Measurements from ENCODE around the gene MSRB1.

Gene MSRB1

DNA sequence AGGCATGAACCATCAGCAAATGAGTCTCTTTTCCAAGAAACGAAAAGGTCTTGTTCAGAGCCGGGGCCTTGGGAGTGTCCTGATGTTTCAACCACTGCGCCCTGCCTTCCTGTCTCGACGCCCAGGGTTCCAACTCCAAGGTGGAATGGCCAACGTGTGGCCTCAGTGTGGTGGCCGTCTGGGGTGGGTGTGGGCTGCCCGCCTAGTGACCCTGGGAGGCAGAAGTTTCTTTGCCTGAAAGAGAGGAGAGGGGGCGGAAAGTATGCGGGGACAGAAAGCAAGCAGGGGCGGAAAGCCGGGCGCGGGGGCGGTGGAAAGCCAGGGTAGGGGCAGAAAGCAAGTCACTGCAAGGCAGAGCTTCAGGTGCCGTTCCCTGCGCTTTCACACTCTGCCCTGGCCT is 4.1 kb downstream of the MSRB1 start:
- Histone ChIP-seq H3K9ac (no peak overlapping the region), H3K27ac (no peak overlapping the region), H2AFZ (ENCODE audit: low read depth) (no peak overlapping the region), H3K36me3 (ENCODE audit: insufficient read depth) (no peaks in the 10 kb centered on the region), H4K20me1 (ENCODE audit: insufficient read depth) (no peaks in the 10 kb centered on the region), H3K79me2 (ENCODE audit: insufficient read depth, low read depth) (no peaks in the 10 kb centered on the region), H3K4me3 (IDR thresholded peaks at IDR 0.05; ENCODE audit: insufficient read depth, low read depth, low read length) (no peak overlapping the region), H3K27me3 (ENCODE audit: insufficient read depth, low read depth) (no peaks in the 10 kb centered on the region), H3K4me2 (no peak overlapping the region), H3K4me1 (ENCODE audit: low read depth, poor library complexity, severe bottlenecking) (peaks cover 15% of the 10 kb centered on the region)
- TF ChIP-seq, protein P1, sequence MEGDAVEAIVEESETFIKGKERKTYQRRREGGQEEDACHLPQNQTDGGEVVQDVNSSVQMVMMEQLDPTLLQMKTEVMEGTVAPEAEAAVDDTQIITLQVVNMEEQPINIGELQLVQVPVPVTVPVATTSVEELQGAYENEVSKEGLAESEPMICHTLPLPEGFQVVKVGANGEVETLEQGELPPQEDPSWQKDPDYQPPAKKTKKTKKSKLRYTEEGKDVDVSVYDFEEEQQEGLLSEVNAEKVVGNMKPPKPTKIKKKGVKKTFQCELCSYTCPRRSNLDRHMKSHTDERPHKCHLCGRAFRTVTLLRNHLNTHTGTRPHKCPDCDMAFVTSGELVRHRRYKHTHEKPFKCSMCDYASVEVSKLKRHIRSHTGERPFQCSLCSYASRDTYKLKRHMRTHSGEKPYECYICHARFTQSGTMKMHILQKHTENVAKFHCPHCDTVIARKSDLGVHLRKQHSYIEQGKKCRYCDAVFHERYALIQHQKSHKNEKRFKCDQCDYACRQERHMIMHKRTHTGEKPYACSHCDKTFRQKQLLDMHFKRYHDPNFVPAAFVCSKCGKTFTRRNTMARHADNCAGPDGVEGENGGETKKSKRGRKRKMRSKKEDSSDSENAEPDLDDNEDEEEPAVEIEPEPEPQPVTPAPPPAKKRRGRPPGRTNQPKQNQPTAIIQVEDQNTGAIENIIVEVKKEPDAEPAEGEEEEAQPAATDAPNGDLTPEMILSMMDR (conservative IDR thresholded peaks at IDR 0.05; ENCODE audit: low read depth, low read length), result no peak

GRCh38 chr16:1938316-1938715 is 4.7 kb downstream of the MSRB1 start:
- Histone ChIP-seq H3K27me3 (ENCODE audit: insufficient read depth, low read depth) (no peaks in the 10 kb centered on the region), H3K9ac (no peak overlapping the region), H3K27ac (no peak overlapping the region), H3K4me3 (IDR thresholded peaks at IDR 0.05; ENCODE audit: insufficient read depth, low read depth, low read length) (no peak overlapping the region), H4K20me1 (ENCODE audit: insufficient read depth) (no peaks in the 10 kb centered on the region), H3K4me2 (no peak overlapping the region), H2AFZ (ENCODE audit: low read depth) (no peak overlapping the region), H3K36me3 (ENCODE audit: insufficient read depth) (no peaks in the 10 kb centered on the region), H3K4me1 (ENCODE audit: low read depth, poor library complexity, severe bottlenecking) (peaks cover 11% of the 10 kb centered on the region), H3K79me2 (ENCODE audit: insufficient read depth, low read depth) (no peaks in the 10 kb centered on the region)
- TF ChIP-seq, protein P1 (conservative IDR thresholded peaks at IDR 0.05; ENCODE audit: low read depth, low read length), result no peak

- peaks cover 5% of the 10 kb centered on the region; the same call in 1 of the 2 replicates for H3K27me3 ChIP-seq (ENCODE audit: insufficient read depth, low read depth)
- no peak overlapping the region for H2AFZ ChIP-seq (ENCODE audit: low read depth)
- H3K4me3 ChIP-seq (IDR thresholded peaks at IDR 0.05; ENCODE audit: insufficient read depth, low read depth, low read length), result no peak overlapping the region
- no peak overlapping the region for H3K27ac ChIP-seq
- TF ChIP-seq, protein P1 (conservative IDR thresholded peaks at IDR 0.05; ENCODE audit: low read depth, low read length), result no peak
- no peaks in the 10 kb centered on the region for H3K79me2 ChIP-seq (ENCODE audit: insufficient read depth, low read depth)
- H3K4me1 ChIP-seq (ENCODE audit: low read depth, poor library complexity, severe bottlenecking), result peaks cover 5% of the 10 kb centered on the region
- H4K20me1 ChIP-seq (ENCODE audit: insufficient read depth), result no peaks in the 10 kb centered on the region
- no peak overlapping the region for H3K9ac ChIP-seq
- H3K4me2 ChIP-seq, result no peak overlapping the region
- H3K36me3 ChIP-seq (ENCODE audit: insufficient read depth), result no peaks in the 10 kb centered on the region
These were observed 6.0 kb downstream of the MSRB1 start for GRCh38 chr16:1936945-1937479.

DNA sequence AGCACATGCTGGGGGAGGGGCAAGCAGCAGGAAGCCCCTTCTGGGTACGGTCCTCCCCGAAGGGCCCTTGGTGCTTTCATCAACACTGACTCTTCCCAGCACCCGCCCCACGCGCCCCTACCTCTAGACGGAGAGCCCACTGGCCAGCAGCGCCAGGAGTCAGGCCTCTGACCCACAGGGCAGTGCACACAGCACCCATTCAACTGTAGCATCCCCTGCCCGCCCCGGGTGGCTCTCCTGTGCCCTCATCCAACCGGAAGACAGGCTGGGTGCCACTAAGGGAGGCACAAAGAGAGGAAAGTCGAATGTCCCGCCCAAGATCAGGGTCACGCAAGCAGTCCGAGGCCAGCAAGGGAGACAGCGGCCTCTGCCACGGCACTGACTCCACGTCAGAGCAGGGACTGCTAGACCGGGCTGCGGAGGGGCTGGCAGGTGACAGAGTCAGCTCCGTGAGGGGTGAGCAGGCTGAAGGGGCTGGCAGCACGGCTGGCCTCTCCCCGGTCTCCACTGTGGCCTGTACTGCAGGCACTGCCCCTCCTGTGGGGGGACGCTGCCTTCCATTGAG is 9.8 kb downstream of the MSRB1 start:
- H3K27ac ChIP-seq, result no peak overlapping the region
- H3K27me3 ChIP-seq (ENCODE audit: insufficient read depth, low read depth), result peaks cover 21% of the 10 kb centered on the region; the same call in 1 of the 2 replicates
- H3K36me3 ChIP-seq (ENCODE audit: insufficient read depth), result no peaks in the 10 kb centered on the region
- H3K79me2 ChIP-seq (ENCODE audit: insufficient read depth, low read depth), result no peaks in the 10 kb centered on the region
- TF ChIP-seq, protein P1 (conservative IDR thresholded peaks at IDR 0.05; ENCODE audit: low read depth, low read length), result no peak
- H4K20me1 ChIP-seq (ENCODE audit: insufficient read depth), result no peaks in the 10 kb centered on the region
- no peak overlapping the region for H2AFZ ChIP-seq (ENCODE audit: low read depth)
- H3K4me3 ChIP-seq (IDR thresholded peaks at IDR 0.05; ENCODE audit: insufficient read depth, low read depth, low read length), result no peak overlapping the region
- peaks cover 3% of the 10 kb centered on the region for H3K4me1 ChIP-seq (ENCODE audit: low read depth, poor library complexity, severe bottlenecking)
- no peak overlapping the region for H3K9ac ChIP-seq
- H3K4me2 ChIP-seq, result no peak overlapping the region
